B cell (primary cell): ENCODE results near the gene KRT77. TPM values are rescaled to one million over a fixed set of nuclear protein-coding genes. Genes with fewer than 3 reads are reported as not detected.

ENCODE experiments used
- ATAC-seq: fragments of 200-7000 bp; cut with Tn5 transposase; one replicate; pipeline ENCODE4 v1.10.0; 2021; ENCODE audit warnings: low read depth, mild to moderate bottlenecking, moderate number of reproducible peaks, moderate library complexity
- CTCF ChIA-PET: fragments of 350-600 bp; sonication (Branson Sonifier 250); formaldehyde crosslinking; loops from one replicate; lab custom pipeline; 2021; ENCODE audit warnings: antibody characterized with exemption, inconsistent platforms; lab: Charles Lee
- POLR2A ChIA-PET: fragments of 350-600 bp; sonication (Branson Sonifier 250); formaldehyde crosslinking; loops from one replicate; lab custom pipeline; 2021; ENCODE audit warnings: antibody characterized with exemption; lab: Charles Lee
- DNase-seq: peaks from one replicate; pipeline ENCODE4 v3.0.0; 2013
- H2AFZ ChIP-seq: 2 replicates; pipeline ENCODE4 v1.6.1; 2012; ENCODE audit warnings: mild to moderate bottlenecking, low read depth, low read length; ENCODE audit not compliant: insufficient read depth, poor library complexity, severe bottlenecking
- H3K27ac ChIP-seq, 2 donors: 1 replicate in 1 of 2; 2 replicates in 1 of 2; pipeline ENCODE4 v1.5.1; 2012 to 2013; ENCODE audit warnings: low read length in 2 of 2, mild to moderate bottlenecking in 2 of 2, moderate library complexity in 1 of 2
- H3K27me3 ChIP-seq, 4 experiments: fragments of 200-600 bp in 1 of 4; sonication (generic) in 1 of 4; replicated peaks in 1 of 4; 1 replicate in 2 of 4; 2 replicates in 2 of 4; pipeline versions ENCODE4 v1.6.1 to v1.7.0; 2013 to 2016; ENCODE audit warnings: low read length in 3 of 4, mild to moderate bottlenecking in 2 of 4, mixed read lengths in 1 of 4, moderate library complexity in 1 of 4; ENCODE audit not compliant: insufficient read depth in 4 of 4, control insufficient read depth in 3 of 4; ENCODE audit errors: control extremely low read depth in 1 of 4
- H3K36me3 ChIP-seq, 2 experiments: replicated peaks in 1 of 2; 1 replicate in 1 of 2; 2 replicates in 1 of 2; pipeline versions ENCODE4 v1.6.1 to v1.7.1; 2013; ENCODE audit warnings: low read length in 1 of 2; ENCODE audit not compliant: insufficient read depth in 2 of 2, control insufficient read depth in 1 of 2; ENCODE audit errors: control extremely low read depth in 1 of 2, extremely low read depth in 1 of 2
- H3K4me1 ChIP-seq, 2 donors: fragments of 200-600 bp in 1 of 2; sonication (generic) in 1 of 2; 1 replicate in 1 of 2; 2 replicates in 1 of 2; pipeline versions ENCODE4 v1.5.1 to v1.6.1; 2013 to 2017; ENCODE audit warnings: low read length in 2 of 2; ENCODE audit not compliant: control insufficient read depth in 2 of 2, insufficient read depth in 2 of 2
- H3K4me2 ChIP-seq: replicated peaks from 2 replicates; pipeline ENCODE3; 2012; ENCODE audit warnings: mild to moderate bottlenecking, low read depth, low read length; ENCODE audit not compliant: poor library complexity, severe bottlenecking
- H3K4me3 ChIP-seq, 5 experiments: fragments of 200-600 bp in 1 of 5; sonication (generic) in 1 of 5; 1 replicate in 3 of 5; 2 replicates in 2 of 5; pipeline versions ENCODE4 v1.5.1 to v1.7.0; 2011 to 2016; ENCODE audit warnings: low read length in 4 of 5, mild to moderate bottlenecking in 4 of 5, low read depth in 2 of 5, control low read depth in 1 of 5, moderate library complexity in 1 of 5; ENCODE audit not compliant: insufficient read depth in 1 of 5; ENCODE audit errors: control extremely low read depth in 1 of 5, extremely low read depth in 1 of 5
- H3K79me2 ChIP-seq: fragments of 200-600 bp; sonication (generic); one replicate; pipeline ENCODE4 v1.6.0; 2016; ENCODE audit warnings: low read length; ENCODE audit not compliant: control insufficient read depth, insufficient read depth
- H3K9ac ChIP-seq: fragments of 200-600 bp; sonication (generic); 2 replicates; pipeline ENCODE4 v1.6.1; 2017; ENCODE audit warnings: mild to moderate bottlenecking, low read length, moderate library complexity
- H3K9me3 ChIP-seq, 3 donors: one replicate each; pipeline versions ENCODE4 v1.6.1 to v1.7.1; 2013; ENCODE audit warnings: low read length in 2 of 3; ENCODE audit not compliant: control insufficient read depth in 2 of 3, insufficient read depth in 1 of 3; ENCODE audit errors: control extremely low read depth in 1 of 3
- H4K20me1 ChIP-seq: 2 replicates; pipeline ENCODE4 v1.6.0; 2012; ENCODE audit warnings: mild to moderate bottlenecking, low read length; ENCODE audit not compliant: insufficient read depth, control insufficient read depth, poor library complexity, severe bottlenecking
- H3K27ac Mint-ChIP-seq: one replicate; pipeline ENCODE4 v1.8.0; 2021; ENCODE audit warnings: mixed read lengths
- H3K27me3 Mint-ChIP-seq: one replicate; pipeline ENCODE4 v1.8.0; 2021; ENCODE audit warnings: mixed read lengths
- H3K4me1 Mint-ChIP-seq: one replicate; pipeline ENCODE4 v1.8.0; 2021; ENCODE audit warnings: mixed read lengths
- H3K4me3 Mint-ChIP-seq: one replicate; pipeline ENCODE4 v1.8.0; 2021; ENCODE audit warnings: mixed read lengths
- H3K9me3 Mint-ChIP-seq: one replicate; pipeline ENCODE4 v1.8.0; 2022; ENCODE audit warnings: mixed read lengths; ENCODE audit not compliant: insufficient read depth
- EZH2 ChIP-seq: IDR thresholded peaks from 2 replicates; pipeline ENCODE4 v1.6.1; 2012; ENCODE audit warnings: borderline replicate concordance, low read depth, mild to moderate bottlenecking, moderate library complexity, low read length; ENCODE audit not compliant: insufficient read depth, poor library complexity, severe bottlenecking
- WGBS: methylation state at CpG from one replicate; pipeline ENCODE4 v1.1.5; 2013; ENCODE audit warnings: missing lambda C conversion rate; ENCODE audit not compliant: insufficient coverage; 5-methylcytosine and 5-hydroxymethylcytosine counted together
- intact Hi-C: fragments of 100-400 bp; cut with micrococcal nuclease; formaldehyde crosslinking; loops from one replicate; pipeline ENCODE4 v1.10.0; 2022
- polyA plus RNA-seq: library from polyadenylated mRNA; depleted of rRNA; stranded (reverse); fragments of >200 nt; gene quantifications from 2 replicates; pipeline ENCODE4 v1.2.3, GENCODE V29; 2012
- total RNA-seq, 2 donors: library from RNA; stranded (reverse); fragments of 120-200 nt in 1 of 2; gene quantifications; 1 replicate in 1 of 2; 2 replicates in 1 of 2; pipeline versions ENCODE4 v1.2.3 to v1.2.4, GENCODE V29; 2013 to 2022
- TF ChIP-seq, protein P1 (sequence below): fragments of 200-600 bp; IDR thresholded peaks from one replicate; pipeline ENCODE4 v1.8.0; 2022; ENCODE audit warnings: antibody characterized with exemption, mild to moderate bottlenecking

Gene KRT77
- total and polyA plus RNA-seq, 2 donors (not counting 1 experiment from before 2014, with no cell fraction given): not detected

GRCh38 chr12:52645982-52646381 is 57.3 kb downstream of the KRT77 start:
- no peak overlapping the region for H3K27ac ChIP-seq

DNA sequence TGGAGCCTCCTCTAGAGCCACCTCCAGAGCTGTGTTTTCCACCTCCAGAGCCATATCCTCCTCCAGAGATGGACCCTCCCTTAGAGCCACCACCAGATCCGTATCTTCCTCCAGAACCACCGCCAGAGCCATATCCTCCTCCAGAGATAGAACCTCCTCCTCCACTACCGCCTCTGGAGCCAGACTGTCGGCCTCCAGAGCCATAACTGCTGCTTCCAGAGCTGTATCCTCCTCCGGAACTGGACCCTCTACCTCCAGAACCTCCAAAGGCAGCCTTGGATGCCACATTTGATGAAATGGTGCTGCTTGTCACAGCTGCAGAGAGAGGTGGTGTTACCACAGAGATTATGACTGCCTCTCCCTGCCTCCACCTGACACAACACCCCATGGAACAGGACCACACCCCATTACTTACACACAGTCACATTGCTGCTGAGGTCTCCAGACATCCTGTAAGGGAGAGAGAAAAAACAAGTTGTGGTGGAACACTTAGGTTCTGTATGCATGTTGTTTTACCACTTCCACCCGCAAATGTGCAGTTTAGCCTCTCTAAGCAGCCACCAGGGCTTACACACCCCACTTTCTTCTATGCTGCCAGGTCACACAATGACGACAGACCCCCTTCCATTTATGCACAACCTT is 58.1 kb downstream of the KRT77 start:
- no peaks in the 10 kb centered on the region for H3K4me1 ChIP-seq
- peaks cover 0 to 4% (median 0%) of the 10 kb centered on the region in 4 experiments for H3K27me3 ChIP-seq
- H3K4me3 Mint-ChIP-seq: no peak overlapping the region
- ATAC-seq (no peak), DNase-seq (no peak)
- no peak overlapping the region for H3K4me2 ChIP-seq
- TF ChIP-seq, protein P1, sequence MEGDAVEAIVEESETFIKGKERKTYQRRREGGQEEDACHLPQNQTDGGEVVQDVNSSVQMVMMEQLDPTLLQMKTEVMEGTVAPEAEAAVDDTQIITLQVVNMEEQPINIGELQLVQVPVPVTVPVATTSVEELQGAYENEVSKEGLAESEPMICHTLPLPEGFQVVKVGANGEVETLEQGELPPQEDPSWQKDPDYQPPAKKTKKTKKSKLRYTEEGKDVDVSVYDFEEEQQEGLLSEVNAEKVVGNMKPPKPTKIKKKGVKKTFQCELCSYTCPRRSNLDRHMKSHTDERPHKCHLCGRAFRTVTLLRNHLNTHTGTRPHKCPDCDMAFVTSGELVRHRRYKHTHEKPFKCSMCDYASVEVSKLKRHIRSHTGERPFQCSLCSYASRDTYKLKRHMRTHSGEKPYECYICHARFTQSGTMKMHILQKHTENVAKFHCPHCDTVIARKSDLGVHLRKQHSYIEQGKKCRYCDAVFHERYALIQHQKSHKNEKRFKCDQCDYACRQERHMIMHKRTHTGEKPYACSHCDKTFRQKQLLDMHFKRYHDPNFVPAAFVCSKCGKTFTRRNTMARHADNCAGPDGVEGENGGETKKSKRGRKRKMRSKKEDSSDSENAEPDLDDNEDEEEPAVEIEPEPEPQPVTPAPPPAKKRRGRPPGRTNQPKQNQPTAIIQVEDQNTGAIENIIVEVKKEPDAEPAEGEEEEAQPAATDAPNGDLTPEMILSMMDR: no peak
- TF ChIP-seq EZH2: no peak
- no peak overlapping the region for H3K9ac ChIP-seq
- CTCF ChIA-PET: no interaction called here
- H3K9me3 ChIP-seq: peaks cover 0 to 4% (median 0%) of the 10 kb centered on the region in 3 donors
- H2AFZ ChIP-seq: no peak overlapping the region
- no peak overlapping the region for H3K4me3 ChIP-seq
- H3K27me3 Mint-ChIP-seq: peaks cover 16% of the 10 kb centered on the region
- H3K27ac Mint-ChIP-seq: no peak overlapping the region
- POLR2A ChIA-PET: no interaction called here
- H3K36me3 ChIP-seq: no peaks in the 10 kb centered on the region
- WGBS: 57% methylated on average over 6 of the region's 7 CpGs
- H4K20me1 ChIP-seq: no peaks in the 10 kb centered on the region
- intact Hi-C loops: no loop called here
- H3K4me1 Mint-ChIP-seq: no peaks in the 10 kb centered on the region
- H3K9me3 Mint-ChIP-seq: no peaks in the 10 kb centered on the region
- H3K27ac ChIP-seq: no peak overlapping the region
- H3K79me2 ChIP-seq: no peaks in the 10 kb centered on the region

More at GRCh38 chr12:52645982-52646381, 57.3 kb downstream of the KRT77 start:
- CTCF ChIA-PET: no interaction called here
- intact Hi-C loops: no loop called here
- no peaks in the 10 kb centered on the region for H4K20me1 ChIP-seq
- TF ChIP-seq EZH2: no peak
- TF ChIP-seq, protein P1: no peak
- WGBS: 81% methylated on average over 4 of the region's 4 CpGs
- H3K36me3 ChIP-seq: no peaks in the 10 kb centered on the region
- peaks cover 16% of the 10 kb centered on the region for H3K27me3 Mint-ChIP-seq
- no peak overlapping the region for H3K9ac ChIP-seq
- POLR2A ChIA-PET: interaction anchor here (0.7 kb wide), 1 partner anchor 224 kb away, joined by 3 read pairs; no protein-coding TSS in a partner anchor
- no peak overlapping the region for H3K4me3 Mint-ChIP-seq
- H3K4me1 ChIP-seq: no peaks in the 10 kb centered on the region
- H3K9me3 Mint-ChIP-seq: no peaks in the 10 kb centered on the region
- ATAC-seq: no peak
- no peak overlapping the region for H3K4me3 ChIP-seq
- DNase-seq: no peak
- H2AFZ ChIP-seq: no peak overlapping the region
- no peak overlapping the region for H3K27ac Mint-ChIP-seq
- no peaks in the 10 kb centered on the region for H3K79me2 ChIP-seq
- peaks cover 0 to 4% (median 0%) of the 10 kb centered on the region in 3 donors for H3K9me3 ChIP-seq
- H3K4me1 Mint-ChIP-seq: no peaks in the 10 kb centered on the region
- H3K4me2 ChIP-seq: no peak overlapping the region
- peaks cover 0 to 7% (median 0%) of the 10 kb centered on the region in 4 experiments for H3K27me3 ChIP-seq
